AG04449 (cell line): ENCODE measurements around the gene IL17D.
"Not testable (repeated sequence)": the region's sequence is repeated elsewhere in the genome, so short reads cannot be mapped to it uniquely, and the experiment has no call there.

Experiments used
- CTCF ChIA-PET: fragments of 350-600 bp; formaldehyde crosslinking; extraction: SDS; loops from one replicate; lab custom pipeline; 2021; ENCODE audit warnings: antibody characterized with exemption; lab: Yijun Ruan, JAX
- POLR2A ChIA-PET: fragments of 400-600, 350-600 bp; formaldehyde crosslinking; extraction: SDS; loops from one replicate; lab custom pipeline; 2020; ENCODE audit warnings: antibody characterized with exemption, inconsistent platforms; lab: Yijun Ruan, JAX
- DNase-seq: peaks from one replicate; pipeline ENCODE4 v3.0.0-alpha.2; 2010; ENCODE audit warnings: low read depth, low spot score
- H3K4me3 ChIP-seq: 2 replicates; pipeline ENCODE4 v1.5.1; 2011; ENCODE audit warnings: low read depth, mild to moderate bottlenecking, control low read depth, low read length
- TF ChIP-seq, protein P1 (sequence below): IDR thresholded peaks from one replicate; pipeline ENCODE4 v1.5.1; 2011; ENCODE audit warnings: mild to moderate bottlenecking, moderate library complexity, low read length, control low read depth, inconsistent platforms; ENCODE audit not compliant: insufficient read depth; ENCODE audit errors: missing control alignments

Gene IL17D

DNA sequence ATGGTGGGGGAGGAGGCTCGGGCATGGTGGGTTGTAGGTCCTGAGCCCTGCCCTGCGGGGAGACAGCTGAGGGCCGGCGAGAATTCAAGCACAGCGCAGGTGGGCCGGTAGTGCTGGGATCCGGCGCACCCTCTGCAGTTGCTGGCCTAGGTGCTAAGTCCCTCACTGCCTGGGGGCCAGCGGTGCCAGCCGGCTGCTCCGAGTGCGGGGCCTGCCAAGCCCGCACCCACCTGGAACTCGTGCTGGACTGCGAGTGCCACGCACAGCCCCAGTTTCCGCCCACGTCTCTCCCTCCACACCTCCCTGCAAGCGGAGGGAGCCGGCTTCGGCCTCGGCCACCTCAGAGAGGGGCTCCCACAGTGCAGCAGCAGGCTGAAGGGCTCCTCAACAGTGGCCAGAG, 36.5 kb downstream of the IL17D start:
- TF ChIP-seq, protein P1, sequence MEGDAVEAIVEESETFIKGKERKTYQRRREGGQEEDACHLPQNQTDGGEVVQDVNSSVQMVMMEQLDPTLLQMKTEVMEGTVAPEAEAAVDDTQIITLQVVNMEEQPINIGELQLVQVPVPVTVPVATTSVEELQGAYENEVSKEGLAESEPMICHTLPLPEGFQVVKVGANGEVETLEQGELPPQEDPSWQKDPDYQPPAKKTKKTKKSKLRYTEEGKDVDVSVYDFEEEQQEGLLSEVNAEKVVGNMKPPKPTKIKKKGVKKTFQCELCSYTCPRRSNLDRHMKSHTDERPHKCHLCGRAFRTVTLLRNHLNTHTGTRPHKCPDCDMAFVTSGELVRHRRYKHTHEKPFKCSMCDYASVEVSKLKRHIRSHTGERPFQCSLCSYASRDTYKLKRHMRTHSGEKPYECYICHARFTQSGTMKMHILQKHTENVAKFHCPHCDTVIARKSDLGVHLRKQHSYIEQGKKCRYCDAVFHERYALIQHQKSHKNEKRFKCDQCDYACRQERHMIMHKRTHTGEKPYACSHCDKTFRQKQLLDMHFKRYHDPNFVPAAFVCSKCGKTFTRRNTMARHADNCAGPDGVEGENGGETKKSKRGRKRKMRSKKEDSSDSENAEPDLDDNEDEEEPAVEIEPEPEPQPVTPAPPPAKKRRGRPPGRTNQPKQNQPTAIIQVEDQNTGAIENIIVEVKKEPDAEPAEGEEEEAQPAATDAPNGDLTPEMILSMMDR, result no peak
- POLR2A ChIA-PET, result no interaction called here
- H3K4me3 ChIP-seq, result no peak overlapping the region
- CTCF ChIA-PET, result no interaction called here
- DNase-seq, result no peak

DNA sequence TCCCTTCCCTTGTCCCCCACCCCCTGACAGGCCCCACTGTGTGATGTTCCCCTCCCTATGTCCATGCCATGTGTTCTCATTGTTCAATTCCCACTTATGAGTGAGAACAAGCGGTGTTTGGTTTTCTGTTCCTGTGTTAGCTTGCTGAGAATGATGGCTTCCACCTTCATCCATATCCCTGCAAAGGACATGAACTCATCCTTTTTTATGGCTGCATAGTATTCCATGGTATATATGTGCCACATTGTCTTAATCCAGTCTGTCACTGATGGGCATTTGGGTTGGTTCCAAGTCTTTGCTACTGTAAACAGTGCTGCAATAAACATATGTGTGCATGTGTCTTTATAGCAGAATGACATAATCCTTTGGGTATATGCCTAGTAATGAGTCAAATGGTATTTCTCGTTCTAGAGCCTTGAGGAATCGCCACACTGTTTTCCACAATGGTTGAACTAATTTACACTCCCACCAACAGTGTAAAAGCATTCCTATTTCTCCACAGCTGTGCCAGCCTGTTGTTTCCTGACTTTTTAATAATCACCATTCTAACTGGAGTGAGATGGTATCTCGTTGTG, 40.4 kb downstream of the IL17D start:
- DNase-seq, POLR2A ChIA-PET, CTCF ChIA-PET, H3K4me3 ChIP-seq: not testable (repeated sequence)

DNA sequence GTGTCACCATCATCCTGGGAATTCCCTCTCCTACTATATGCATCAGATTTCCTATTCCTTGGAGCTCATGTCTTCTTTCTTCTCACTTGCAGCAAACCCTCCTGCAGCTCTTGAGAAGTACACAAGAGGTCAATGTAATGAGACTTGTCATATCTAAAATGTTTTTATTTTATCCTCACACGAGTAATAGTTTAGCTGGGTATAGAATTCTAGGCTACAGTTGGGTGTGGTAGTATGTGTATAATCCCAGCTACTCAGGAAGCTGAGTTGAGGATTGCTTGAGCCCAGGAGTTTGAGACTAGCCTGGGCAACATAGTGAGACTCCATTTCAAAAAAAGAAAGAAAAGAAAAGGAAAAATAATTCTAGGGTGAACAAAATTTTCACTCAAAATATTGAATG, 45.9 kb downstream of the IL17D start:
- POLR2A ChIA-PET, result no interaction called here
- no peak for DNase-seq
- no peak overlapping the region for H3K4me3 ChIP-seq
- CTCF ChIA-PET, result interaction anchor here (1.7 kb wide), 1 partner anchor 12 kb away, joined by 4 read pairs; no protein-coding TSS in a partner anchor
- TF ChIP-seq, protein P1, result no peak

DNA sequence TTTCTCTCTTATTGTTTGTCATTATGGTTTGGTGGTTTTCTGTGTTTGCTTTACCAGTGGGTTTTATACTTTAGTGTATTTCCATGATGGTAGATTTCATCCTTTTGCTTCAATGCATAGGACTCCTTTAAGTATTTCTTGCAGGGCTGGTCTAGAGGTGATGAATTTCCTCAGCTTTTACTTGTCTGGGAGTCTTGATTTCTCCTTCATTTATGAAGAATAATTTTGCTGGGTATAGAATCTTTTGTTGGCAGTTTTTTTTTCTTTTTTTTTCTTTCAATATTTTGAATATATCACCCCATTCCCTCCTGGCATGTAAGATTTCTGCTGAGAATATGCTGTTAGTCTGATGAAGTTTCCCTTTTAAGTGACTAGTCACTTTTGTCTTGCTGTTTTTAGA, 50.5 kb downstream of the IL17D start:
- TF ChIP-seq, protein P1, result no peak
- no peak overlapping the region for H3K4me3 ChIP-seq
- ChIA-PET POLR2A (no interaction called here), CTCF (interaction anchor here (0.6 to 0.7 kb wide), 2 partner anchors 14 to 29 kb away, joined by 3 read pairs; no protein-coding TSS in a partner anchor)
- no peak for DNase-seq

DNA sequence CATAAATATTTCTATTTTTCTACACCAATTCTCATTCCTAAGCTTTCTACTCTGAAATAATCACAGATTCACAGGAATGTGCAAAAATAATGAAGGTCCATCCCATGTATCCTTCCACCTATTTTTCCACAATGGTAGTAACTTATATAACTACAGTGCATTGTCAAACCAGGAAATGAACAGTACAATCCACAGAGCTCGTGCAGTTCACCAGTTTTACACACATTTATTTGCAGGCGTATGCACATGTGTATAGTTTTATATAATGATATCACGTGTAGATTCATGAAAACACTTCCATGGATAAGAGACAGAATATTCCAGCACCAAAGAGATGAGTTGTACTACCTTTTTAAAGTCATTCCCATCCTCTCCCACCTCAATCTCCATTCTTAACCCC, 57.4 kb downstream of the IL17D start:
- TF ChIP-seq, protein P1, result no peak
- no peak overlapping the region for H3K4me3 ChIP-seq
- ChIA-PET POLR2A (no interaction called here), CTCF (no interaction called here)
- no peak for DNase-seq

DNA sequence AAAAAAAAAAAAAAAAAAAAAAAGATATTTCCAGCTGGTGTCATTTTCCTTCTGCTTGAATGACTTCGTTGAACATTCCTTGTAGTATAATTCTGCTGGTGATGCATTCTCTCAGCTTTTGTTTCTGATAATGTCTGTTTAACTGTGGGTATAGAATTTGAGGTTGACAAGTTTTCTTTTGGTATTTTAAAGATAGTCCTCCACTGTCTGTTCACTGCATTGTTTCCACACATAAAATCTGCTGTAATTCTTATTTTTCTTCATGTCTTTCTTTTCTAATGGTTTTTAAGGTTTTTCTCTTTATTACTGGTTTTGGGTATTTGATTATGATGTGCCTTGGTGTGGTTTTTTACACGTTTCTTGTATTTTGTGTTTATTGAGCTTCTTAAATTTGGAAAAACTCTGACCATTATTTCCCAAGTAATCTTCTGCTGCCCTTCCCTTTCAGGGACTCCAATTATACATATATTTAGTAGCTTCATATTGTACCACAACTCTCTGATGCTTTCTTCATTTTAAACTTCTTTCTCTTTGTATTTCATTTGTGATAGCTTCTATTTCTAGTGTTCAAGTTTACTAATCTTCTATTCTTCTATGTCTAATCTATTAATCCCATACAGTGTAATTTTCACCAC, 63.9 kb downstream of the IL17D start:
- no peak overlapping the region for H3K4me3 ChIP-seq
- TF ChIP-seq, protein P1, result no peak
- CTCF ChIA-PET, result interaction anchor here (0.6 kb wide), 1 partner anchor 14 kb away, joined by 3 read pairs; no protein-coding TSS in a partner anchor
- POLR2A ChIA-PET, result no interaction called here
- no peak for DNase-seq

DNA sequence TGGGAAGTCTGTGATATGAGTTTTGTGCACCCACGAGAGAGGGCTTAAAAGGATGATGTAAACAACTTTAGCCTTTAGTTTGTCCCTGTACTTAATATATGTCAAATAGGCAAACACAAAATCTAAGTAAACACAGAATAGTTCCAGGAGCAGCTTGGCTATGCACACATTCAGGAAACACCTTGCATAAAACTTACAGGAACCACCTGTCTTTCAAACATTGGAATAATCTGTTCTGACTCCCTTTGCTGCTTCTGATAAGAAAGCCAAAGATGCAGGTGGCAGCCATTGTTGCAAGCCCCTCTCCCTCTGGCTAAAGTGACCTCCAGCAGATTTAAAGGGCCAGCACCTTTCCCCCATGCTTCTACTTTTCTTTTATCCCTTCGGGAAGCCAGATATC, 65.6 kb downstream of the IL17D start:
- H3K4me3 ChIP-seq, result no peak overlapping the region
- TF ChIP-seq, protein P1, result no peak
- DNase-seq, result no peak
- CTCF ChIA-PET, result no interaction called here
- POLR2A ChIA-PET, result no interaction called here
